Peyer's patch (tissue), 4 donors: ENCODE data around the gene ARMC9. TPM values are rescaled to one million over a fixed set of nuclear protein-coding genes. Genes with fewer than 3 reads are reported as not detected.

ENCODE experiments used
- DNase-seq, 3 donors: peaks; one replicate each; pipeline ENCODE4 v3.0.0-alpha.2; 2017 to 2019
- H3K27ac ChIP-seq, 4 donors: fragments of 200-600 bp; sonication (generic); one replicate each; pipeline ENCODE4 v1.5.1; 2016 to 2019
- H3K27me3 ChIP-seq, 2 donors: fragments of 200-600 bp; sonication (generic); one replicate each; pipeline ENCODE4 v1.5.1; 2019
- H3K36me3 ChIP-seq, 3 donors: fragments of 200-600 bp; sonication (generic); one replicate each; pipeline ENCODE4 v1.5.1; 2016 to 2019
- H3K4me1 ChIP-seq, 4 donors: fragments of 200-600 bp; sonication (generic); one replicate each; pipeline ENCODE4 v1.5.1; 2016 to 2019
- H3K4me3 ChIP-seq, 4 donors: fragments of 200-600 bp; sonication (generic); 1 replicate in 3 of 4; 2 replicates in 1 of 4; pipeline ENCODE4 v1.5.1; 2016 to 2019; ENCODE audit warnings: mild to moderate bottlenecking in 1 of 4
- H3K9me3 ChIP-seq, 4 donors: fragments of 200-600 bp; sonication (generic); one replicate each; pipeline ENCODE4 v1.5.1; 2016 to 2019; ENCODE audit warnings: mild to moderate bottlenecking in 1 of 4
- POLR2A ChIP-seq, 2 donors: fragments of 450-650 bp; IDR thresholded peaks; one replicate each; pipeline ENCODE4 v1.5.1; 2017; ENCODE audit warnings: antibody characterized with exemption in 2 of 2, mild to moderate bottlenecking in 2 of 2, moderate library complexity in 2 of 2
- total RNA-seq, 4 donors: library from RNA; depleted of rRNA; stranded (reverse); fragments of >200 nt; gene quantifications; one replicate each; pipeline ENCODE4 v1.1.0, GENCODE V29; 2016
- TF ChIP-seq, protein P1 (sequence below), 6 experiments: fragments of 450-650 bp in 4 of 6; fragments of 200-600 bp in 2 of 6; sonication (generic) in 1 of 6; IDR thresholded peaks; one replicate each; pipeline ENCODE4 v1.5.1; 2017 to 2019; ENCODE audit warnings: antibody characterized with exemption in 6 of 6, mild to moderate bottlenecking in 3 of 6, moderate library complexity in 1 of 6

Gene ARMC9
- total RNA-seq, 4 donors from 2014 or later: 3.3 to 15.7 (median 10.5) TPM

DNA sequence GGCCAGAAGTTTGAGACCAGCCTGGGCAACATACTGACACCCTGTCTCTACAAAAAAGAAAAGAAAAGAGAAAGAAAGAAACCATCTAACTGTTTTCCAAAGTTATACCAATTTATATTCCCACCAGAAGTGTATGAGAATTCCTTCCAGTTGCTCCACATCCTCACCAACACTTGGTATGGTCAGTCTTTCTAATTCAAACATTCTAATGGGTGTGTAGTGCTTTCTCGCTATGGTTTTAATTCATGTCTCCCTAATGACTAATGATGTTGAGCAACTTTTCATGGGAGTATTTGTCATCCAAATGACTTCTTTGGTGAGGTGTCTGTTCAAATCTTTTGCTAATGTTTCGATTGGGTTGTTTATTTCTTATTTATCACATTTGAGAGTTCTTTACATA, 186.5 kb downstream of the ARMC9 start:
- TF ChIP-seq POLR2A (IDR thresholded peaks at IDR 0.05): no peak
- TF ChIP-seq, protein P1, sequence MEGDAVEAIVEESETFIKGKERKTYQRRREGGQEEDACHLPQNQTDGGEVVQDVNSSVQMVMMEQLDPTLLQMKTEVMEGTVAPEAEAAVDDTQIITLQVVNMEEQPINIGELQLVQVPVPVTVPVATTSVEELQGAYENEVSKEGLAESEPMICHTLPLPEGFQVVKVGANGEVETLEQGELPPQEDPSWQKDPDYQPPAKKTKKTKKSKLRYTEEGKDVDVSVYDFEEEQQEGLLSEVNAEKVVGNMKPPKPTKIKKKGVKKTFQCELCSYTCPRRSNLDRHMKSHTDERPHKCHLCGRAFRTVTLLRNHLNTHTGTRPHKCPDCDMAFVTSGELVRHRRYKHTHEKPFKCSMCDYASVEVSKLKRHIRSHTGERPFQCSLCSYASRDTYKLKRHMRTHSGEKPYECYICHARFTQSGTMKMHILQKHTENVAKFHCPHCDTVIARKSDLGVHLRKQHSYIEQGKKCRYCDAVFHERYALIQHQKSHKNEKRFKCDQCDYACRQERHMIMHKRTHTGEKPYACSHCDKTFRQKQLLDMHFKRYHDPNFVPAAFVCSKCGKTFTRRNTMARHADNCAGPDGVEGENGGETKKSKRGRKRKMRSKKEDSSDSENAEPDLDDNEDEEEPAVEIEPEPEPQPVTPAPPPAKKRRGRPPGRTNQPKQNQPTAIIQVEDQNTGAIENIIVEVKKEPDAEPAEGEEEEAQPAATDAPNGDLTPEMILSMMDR (IDR thresholded peaks at IDR 0.05): no peak
- peaks cover 0 to 3% (median 0%) of the 10 kb centered on the region in 4 donors for H3K9me3 ChIP-seq
- H3K27me3 ChIP-seq: no peaks in the 10 kb centered on the region
- DNase-seq: no peak
- no peak overlapping the region for H3K27ac ChIP-seq
- H3K4me1 ChIP-seq: no peaks in the 10 kb centered on the region
- no peaks in the 10 kb centered on the region for H3K36me3 ChIP-seq
- H3K4me3 ChIP-seq: no peak overlapping the region

DNA sequence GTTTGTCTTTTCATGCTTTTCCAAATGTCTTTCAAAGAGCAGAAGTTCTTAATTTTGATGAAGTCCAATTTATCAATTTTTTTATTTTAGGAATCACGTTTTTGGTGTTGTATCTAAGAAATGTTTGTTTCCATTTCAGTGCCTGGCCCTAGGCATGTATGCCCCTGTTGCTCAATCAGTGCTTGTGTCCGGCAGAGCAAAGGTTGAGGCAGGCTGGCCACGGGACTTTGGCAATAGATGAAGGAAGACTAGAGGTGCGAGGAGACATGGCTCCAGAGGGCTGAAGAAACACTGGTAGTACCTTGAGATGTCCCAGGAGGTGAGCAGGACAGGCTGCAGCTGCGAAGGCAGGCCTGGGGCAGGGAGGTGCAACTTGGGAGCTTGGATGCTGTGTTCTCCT, 187.0 kb downstream of the ARMC9 start:
- TF ChIP-seq, protein P1 (IDR thresholded peaks at IDR 0.05): no peak
- DNase-seq: no peak

GRCh38 chr2:231386446-231386845, 188.0 kb downstream of the ARMC9 start:
- no peak for DNase-seq
- Histone ChIP-seq H3K4me3 (no peak overlapping the region), H3K9me3 (peaks cover 0 to 3% (median 0%) of the 10 kb centered on the region in 4 donors), H3K36me3 (no peaks in the 10 kb centered on the region), H3K27me3 (no peaks in the 10 kb centered on the region), H3K4me1 (no peaks in the 10 kb centered on the region), H3K27ac (no peak overlapping the region)
- no peak for TF ChIP-seq POLR2A (IDR thresholded peaks at IDR 0.05)
- TF ChIP-seq, protein P1 (IDR thresholded peaks at IDR 0.05): no peak

More for the DNA sequence above, 187.0 kb downstream of the ARMC9 start:
- H3K4me1 ChIP-seq: no peaks in the 10 kb centered on the region
- H3K27ac ChIP-seq: no peak overlapping the region
- peaks cover 0 to 3% (median 0%) of the 10 kb centered on the region in 4 donors for H3K9me3 ChIP-seq
- no peak overlapping the region for H3K4me3 ChIP-seq
- H3K36me3 ChIP-seq: no peaks in the 10 kb centered on the region
- H3K27me3 ChIP-seq: no peaks in the 10 kb centered on the region

DNA sequence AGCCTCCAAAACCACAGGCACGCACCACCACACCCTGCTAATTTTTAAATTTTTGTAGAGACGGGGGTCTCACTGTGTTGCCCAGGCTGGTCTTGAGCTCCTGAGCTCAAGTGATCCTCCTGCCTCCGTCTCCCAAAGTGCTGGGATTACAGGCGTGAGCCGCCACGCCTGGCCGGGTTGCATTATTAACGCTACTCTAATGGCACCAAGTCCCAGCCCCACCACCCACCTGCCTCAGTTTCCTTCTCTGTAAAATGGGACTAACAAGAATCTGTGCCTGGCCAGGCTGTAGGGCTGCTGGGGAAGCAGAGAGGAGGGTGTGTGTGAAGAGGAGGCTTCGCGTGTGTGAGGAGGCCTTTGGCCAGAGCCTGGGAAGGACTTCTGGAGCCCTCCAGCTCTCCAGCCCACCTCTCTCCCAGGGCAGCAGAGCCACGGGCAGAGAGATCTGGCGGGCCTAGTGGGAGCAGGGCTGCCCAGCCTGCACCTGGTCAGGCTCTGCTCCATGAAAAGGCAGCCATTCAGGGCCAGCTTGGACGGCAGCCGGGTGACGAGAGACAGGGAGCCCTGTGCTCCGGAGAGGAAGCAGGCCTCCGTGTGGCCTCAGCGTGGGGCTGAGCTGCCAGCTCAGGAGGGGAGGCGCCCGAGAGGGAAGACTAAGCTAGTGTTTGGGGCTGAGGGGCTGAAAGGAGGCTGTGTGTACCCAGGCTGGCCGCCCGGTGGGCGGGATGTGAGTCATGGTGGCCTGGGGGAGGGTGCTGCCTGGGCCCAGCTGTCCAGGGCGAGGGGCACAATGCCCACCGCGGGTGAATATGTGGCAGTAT, 189.7 kb downstream of the ARMC9 start:
- peaks cover 0 to under 1% (median 0%) of the 10 kb centered on the region in 4 donors for H3K4me1 ChIP-seq
- peaks cover 0 to 3% (median 0%) of the 10 kb centered on the region in 4 donors for H3K9me3 ChIP-seq
- TF ChIP-seq, protein P1 (IDR thresholded peaks at IDR 0.05): no peak
- TF ChIP-seq POLR2A (IDR thresholded peaks at IDR 0.05): no peak
- no peaks in the 10 kb centered on the region for H3K36me3 ChIP-seq
- no peak overlapping the region for H3K4me3 ChIP-seq
- no peak for DNase-seq
- H3K27ac ChIP-seq: no peak overlapping the region
- no peaks in the 10 kb centered on the region for H3K27me3 ChIP-seq

DNA sequence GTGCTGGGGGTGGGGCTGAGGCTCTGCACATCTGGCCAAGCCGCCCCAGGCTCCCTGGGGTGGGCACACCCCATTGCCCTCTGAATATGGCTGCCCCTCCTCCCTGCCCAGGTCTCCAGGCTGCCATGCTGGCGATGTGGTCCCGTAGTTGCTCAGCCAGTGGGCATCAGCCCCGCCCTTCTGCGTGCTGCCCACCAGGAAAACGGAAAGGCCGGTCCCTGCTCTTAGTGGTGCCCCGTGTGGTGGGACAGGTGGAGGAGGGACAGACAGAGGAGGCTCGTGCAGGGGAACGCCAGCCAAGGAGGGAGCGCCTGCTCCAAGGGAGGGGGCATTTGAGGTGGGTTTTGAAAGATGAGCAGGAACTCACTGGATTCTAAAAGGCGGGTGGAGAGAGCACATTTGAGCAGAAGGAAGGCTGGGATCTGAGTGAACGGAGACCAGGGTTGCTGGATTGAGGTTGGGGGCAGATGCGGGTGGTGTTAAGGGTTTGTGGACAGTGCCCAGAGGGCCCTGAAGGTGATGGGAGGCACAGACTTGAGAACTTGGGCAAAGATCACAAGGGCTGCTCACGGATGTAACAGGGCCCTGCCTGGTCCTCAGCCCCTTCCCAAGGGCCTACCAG, 190.4 kb downstream of the ARMC9 start:
- H3K4me1 ChIP-seq: peaks cover 0 to 4% (median 0%) of the 10 kb centered on the region in 4 donors
- no peaks in the 10 kb centered on the region for H3K27me3 ChIP-seq
- DNase-seq: no peak
- H3K9me3 ChIP-seq: peaks cover 0 to 3% (median 0%) of the 10 kb centered on the region in 4 donors
- no peaks in the 10 kb centered on the region for H3K36me3 ChIP-seq
- no peak overlapping the region for H3K27ac ChIP-seq
- TF ChIP-seq, protein P1 (IDR thresholded peaks at IDR 0.05): no peak
- TF ChIP-seq POLR2A (IDR thresholded peaks at IDR 0.05): no peak
- no peak overlapping the region for H3K4me3 ChIP-seq
